GM12878 (cell line): Measurements from ENCODE around the gene SOD2.

Source experiments
- ESRRA ChIP-seq: IDR thresholded peaks from 2 replicates; pipeline ENCODE4 v1.6.1; 2012; ENCODE audit warnings: mild to moderate bottlenecking, low read length, improper control_type of control experiment
- TF ChIP-seq, protein P1 (sequence below): fragments of 150-350 bp; IDR thresholded peaks from 2 replicates; pipeline ENCODE4 v1.6.1; 2016; ENCODE audit warnings: low read depth, low read length
- TF ChIP-seq, protein P2 (sequence below), 3 experiments: IDR thresholded peaks in 2 of 3; conservative IDR thresholded peaks in 1 of 3; 2 replicates each; pipeline ENCODE4 v1.5.1; 2011; ENCODE audit warnings: low read depth in 3 of 3, low read length in 3 of 3, mild to moderate bottlenecking in 3 of 3, control low read depth in 2 of 3, moderate library complexity in 2 of 3, inconsistent platforms in 1 of 3, mixed read lengths in 1 of 3; ENCODE audit not compliant: control insufficient read depth in 2 of 3, insufficient read depth in 1 of 3; ENCODE audit errors: extremely low read depth in 1 of 3

DNA sequence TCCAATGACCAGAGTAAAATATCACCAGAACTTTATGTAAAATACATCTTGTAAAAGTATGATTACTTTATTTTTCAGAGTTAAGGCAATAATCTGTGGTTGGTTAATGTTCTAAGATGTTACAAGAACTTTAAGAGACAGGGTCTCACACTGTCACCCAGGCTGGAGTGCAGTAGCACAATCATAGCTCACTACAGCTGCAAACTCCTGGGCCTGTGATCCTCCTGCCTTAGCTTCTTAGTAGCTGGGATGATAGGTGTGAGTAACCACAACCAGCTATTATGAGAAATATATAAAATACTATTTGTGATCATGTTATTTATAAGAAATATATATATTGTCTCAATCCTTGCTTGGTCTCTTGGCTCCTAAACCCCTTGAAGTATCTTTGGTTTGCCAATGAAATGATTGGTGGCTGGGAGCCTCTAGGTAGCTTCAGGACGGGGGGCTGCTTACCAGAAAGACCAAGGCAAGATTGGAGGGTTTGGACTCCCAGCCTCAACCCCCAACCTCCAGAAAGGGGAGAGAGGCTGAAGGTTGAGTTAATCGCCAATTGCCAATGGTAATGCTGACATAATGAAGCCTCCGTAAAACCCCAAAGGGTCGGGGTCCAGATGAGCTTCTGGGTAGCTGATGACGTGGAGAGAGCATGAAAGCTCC lies 15.4 kb downstream of the SOD2 start:
- TF ChIP-seq, protein P1, sequence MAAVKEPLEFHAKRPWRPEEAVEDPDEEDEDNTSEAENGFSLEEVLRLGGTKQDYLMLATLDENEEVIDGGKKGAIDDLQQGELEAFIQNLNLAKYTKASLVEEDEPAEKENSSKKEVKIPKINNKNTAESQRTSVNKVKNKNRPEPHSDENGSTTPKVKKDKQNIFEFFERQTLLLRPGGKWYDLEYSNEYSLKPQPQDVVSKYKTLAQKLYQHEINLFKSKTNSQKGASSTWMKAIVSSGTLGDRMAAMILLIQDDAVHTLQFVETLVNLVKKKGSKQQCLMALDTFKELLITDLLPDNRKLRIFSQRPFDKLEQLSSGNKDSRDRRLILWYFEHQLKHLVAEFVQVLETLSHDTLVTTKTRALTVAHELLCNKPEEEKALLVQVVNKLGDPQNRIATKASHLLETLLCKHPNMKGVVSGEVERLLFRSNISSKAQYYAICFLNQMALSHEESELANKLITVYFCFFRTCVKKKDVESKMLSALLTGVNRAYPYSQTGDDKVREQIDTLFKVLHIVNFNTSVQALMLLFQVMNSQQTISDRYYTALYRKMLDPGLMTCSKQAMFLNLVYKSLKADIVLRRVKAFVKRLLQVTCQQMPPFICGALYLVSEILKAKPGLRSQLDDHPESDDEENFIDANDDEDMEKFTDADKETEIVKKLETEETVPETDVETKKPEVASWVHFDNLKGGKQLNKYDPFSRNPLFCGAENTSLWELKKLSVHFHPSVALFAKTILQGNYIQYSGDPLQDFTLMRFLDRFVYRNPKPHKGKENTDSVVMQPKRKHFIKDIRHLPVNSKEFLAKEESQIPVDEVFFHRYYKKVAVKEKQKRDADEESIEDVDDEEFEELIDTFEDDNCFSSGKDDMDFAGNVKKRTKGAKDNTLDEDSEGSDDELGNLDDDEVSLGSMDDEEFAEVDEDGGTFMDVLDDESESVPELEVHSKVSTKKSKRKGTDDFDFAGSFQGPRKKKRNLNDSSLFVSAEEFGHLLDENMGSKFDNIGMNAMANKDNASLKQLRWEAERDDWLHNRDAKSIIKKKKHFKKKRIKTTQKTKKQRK, result no peak
- TF ChIP-seq, protein P2, sequence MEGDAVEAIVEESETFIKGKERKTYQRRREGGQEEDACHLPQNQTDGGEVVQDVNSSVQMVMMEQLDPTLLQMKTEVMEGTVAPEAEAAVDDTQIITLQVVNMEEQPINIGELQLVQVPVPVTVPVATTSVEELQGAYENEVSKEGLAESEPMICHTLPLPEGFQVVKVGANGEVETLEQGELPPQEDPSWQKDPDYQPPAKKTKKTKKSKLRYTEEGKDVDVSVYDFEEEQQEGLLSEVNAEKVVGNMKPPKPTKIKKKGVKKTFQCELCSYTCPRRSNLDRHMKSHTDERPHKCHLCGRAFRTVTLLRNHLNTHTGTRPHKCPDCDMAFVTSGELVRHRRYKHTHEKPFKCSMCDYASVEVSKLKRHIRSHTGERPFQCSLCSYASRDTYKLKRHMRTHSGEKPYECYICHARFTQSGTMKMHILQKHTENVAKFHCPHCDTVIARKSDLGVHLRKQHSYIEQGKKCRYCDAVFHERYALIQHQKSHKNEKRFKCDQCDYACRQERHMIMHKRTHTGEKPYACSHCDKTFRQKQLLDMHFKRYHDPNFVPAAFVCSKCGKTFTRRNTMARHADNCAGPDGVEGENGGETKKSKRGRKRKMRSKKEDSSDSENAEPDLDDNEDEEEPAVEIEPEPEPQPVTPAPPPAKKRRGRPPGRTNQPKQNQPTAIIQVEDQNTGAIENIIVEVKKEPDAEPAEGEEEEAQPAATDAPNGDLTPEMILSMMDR (IDR thresholded peaks at IDR 0.05 in 2 of 3, conservative IDR thresholded peaks at IDR 0.05 in 1 of 3; ENCODE audit: control insufficient read depth in 2 of 3, extremely low read depth in 1 of 3, insufficient read depth in 1 of 3, low read depth in 3 of 3, low read length in 3 of 3), result no peak
- TF ChIP-seq ESRRA, result no peak
